Sigmoid colon (tissue), 7 donors: ENCODE results near the gene APOLD1. TPM values are rescaled to one million over a fixed set of nuclear protein-coding genes. Genes with fewer than 3 reads are reported as not detected.
"Not testable (repeated sequence)": the region's sequence is repeated elsewhere in the genome, so short reads cannot be mapped to it uniquely, and the experiment has no call there.

Experiments used
- DNase-seq: peaks from one replicate; pipeline ENCODE4 v3.0.0-alpha.2; 2019
- H3K27ac ChIP-seq, 4 donors: fragments of 200-600 bp; sonication (generic); one replicate each; pipeline ENCODE4 v1.5.1; 2016 to 2019; ENCODE audit warnings: mild to moderate bottlenecking in 1 of 4
- H3K27me3 ChIP-seq, 3 donors: fragments of 200-600 bp; sonication (generic); one replicate each; pipeline ENCODE4 v1.5.1; 2019; ENCODE audit warnings: mild to moderate bottlenecking in 1 of 3
- H3K36me3 ChIP-seq, 4 donors: fragments of 200-600 bp; sonication (generic); one replicate each; pipeline ENCODE4 v1.5.1; 2016 to 2019
- H3K4me1 ChIP-seq, 4 donors: fragments of 200-600 bp; sonication (generic); one replicate each; pipeline ENCODE4 v1.5.1; 2017 to 2019
- H3K4me3 ChIP-seq, 4 donors: fragments of 200-600 bp; sonication (generic); one replicate each; pipeline ENCODE4 v1.5.1; 2017 to 2019; ENCODE audit warnings: mild to moderate bottlenecking in 2 of 4, moderate library complexity in 1 of 4
- H3K9me3 ChIP-seq, 4 donors: fragments of 200-600 bp in 3 of 4; sonication (generic) in 3 of 4; one replicate each; pipeline versions ENCODE4 v1.5.1 to v1.6.1; 2013 to 2019
- CTCF ChIP-seq, 4 experiments: fragments of 450-650 bp in 3 of 4; fragments of 200-600 bp in 1 of 4; IDR thresholded peaks; one replicate each; pipeline ENCODE4 v1.5.1; 2016 to 2019; ENCODE audit warnings: antibody characterized with exemption in 4 of 4, mild to moderate bottlenecking in 3 of 4, moderate library complexity in 2 of 4
- EP300 ChIP-seq, 4 donors: sonication (generic); formaldehyde crosslinking; IDR thresholded peaks; one replicate each; pipeline ENCODE4 v1.6.1; 2017; ENCODE audit warnings: antibody characterized with exemption in 4 of 4
- POLR2A ChIP-seq, 2 donors: fragments of 450-650 bp; IDR thresholded peaks; one replicate each; pipeline ENCODE4 v1.6.1; 2016; ENCODE audit warnings: antibody characterized with exemption in 2 of 2, mild to moderate bottlenecking in 2 of 2, moderate library complexity in 2 of 2
- POLR2AphosphoS5 ChIP-seq, 4 donors: sonication (generic); formaldehyde crosslinking; IDR thresholded peaks; one replicate each; pipeline ENCODE4 v1.6.1; 2017; ENCODE audit warnings: antibody characterized with exemption in 4 of 4
- WGBS, 2 donors: extraction: QIAGEN DNeasy Blood & Tissue Kit; methylation state at CpG; one replicate each; pipeline ENCODE4 v1.1.7; 2013; 5-methylcytosine and 5-hydroxymethylcytosine counted together
- intact Hi-C: fragments of 100-400 bp; cut with DNase I; formaldehyde crosslinking; loops from one replicate; pipeline ENCODE4 v1.15.1; 2023
- polyA plus RNA-seq, 3 donors: library from polyadenylated mRNA; stranded (reverse); fragments of 200-250 nt; gene quantifications; one replicate each; pipeline ENCODE4 v1.2.3, GENCODE V29; 2013
- small RNA-seq, 3 donors: library from RNA; depleted of rRNA; stranded (forward); fragments of <200 nt; gene quantifications; one replicate each; pipeline ENCODE3, GENCODE V24; 2016
- total RNA-seq, 4 donors: library from RNA; depleted of rRNA; stranded (reverse); fragments of >200 nt; gene quantifications; one replicate each; pipeline ENCODE4 v1.1.0, GENCODE V29; 2016
- donor health status: healthy with polysubstance abuse.
- donor health status: Bipolar disorder and iron deficiency.
- donor health status: healthy.

APOLD1 gene
- total and polyA plus RNA-seq, 7 donors = 0.46 to 24.8 (median 13.9) TPM

DNA sequence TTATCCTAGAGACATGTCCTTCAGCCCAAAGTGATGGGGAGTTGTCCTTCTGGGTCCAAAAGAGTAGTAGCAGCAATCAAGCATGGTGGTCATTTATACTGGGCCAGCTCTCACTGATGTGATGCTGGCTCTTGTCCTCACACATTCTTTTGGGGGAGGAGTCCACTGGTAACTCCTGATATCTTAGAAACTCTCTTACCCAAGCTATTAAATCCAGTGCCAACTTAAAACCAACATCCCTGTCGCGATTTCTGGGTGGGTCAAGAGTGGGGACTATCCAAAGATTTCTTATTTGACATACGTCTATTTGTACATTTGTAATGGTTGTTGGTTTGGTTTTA is 52.3 kb downstream of the APOLD1 start:
- WGBS, 2 donors = 64 to 82% methylated on average over 3 of the region's 3 CpGs
- H3K9me3 ChIP-seq = no peaks in the 10 kb centered on the region

GRCh38 chr12:12839003-12839395 is 53.5 kb downstream of the APOLD1 start:
- peaks cover 0 to 4% (median 0%) of the 10 kb centered on the region in 4 donors for H3K4me1 ChIP-seq
- H3K27me3 ChIP-seq = no peaks in the 10 kb centered on the region
- 52 to 67% methylated on average over 1 of the region's 1 CpG for WGBS, 2 donors
- no peak for DNase-seq
- no peak for TF ChIP-seq EP300 (IDR thresholded peaks at IDR 0.05)
- no peak for TF ChIP-seq POLR2AphosphoS5 (IDR thresholded peaks at IDR 0.05)
- TF ChIP-seq POLR2A (IDR thresholded peaks at IDR 0.05) = no peak
- TF ChIP-seq CTCF (IDR thresholded peaks at IDR 0.05) = no peak
- no peak overlapping the region for H3K4me3 ChIP-seq
- no peak overlapping the region for H3K27ac ChIP-seq
- H3K36me3 ChIP-seq = peaks cover 0 to 3% (median under 1%) of the 10 kb centered on the region in 4 donors
- no peaks in the 10 kb centered on the region for H3K9me3 ChIP-seq
- intact Hi-C loops = no loop called here

More for the DNA sequence above, 52.3 kb downstream of the APOLD1 start:
- Histone ChIP-seq H3K4me1 (peaks cover 0 to 4% (median 0%) of the 10 kb centered on the region in 4 donors), H3K27me3 (no peaks in the 10 kb centered on the region), H3K36me3 (peaks cover 0 to 15% (median 12%) of the 10 kb centered on the region in 4 donors), H3K4me3 (no peak overlapping the region), H3K27ac (no peak overlapping the region)
- no peak for DNase-seq
- TF ChIP-seq CTCF (IDR thresholded peaks at IDR 0.05) (no peak), POLR2AphosphoS5 (IDR thresholded peaks at IDR 0.05) (no peak), EP300 (IDR thresholded peaks at IDR 0.05) (no peak), POLR2A (IDR thresholded peaks at IDR 0.05) (no peak)
- intact Hi-C loops = no loop called here

GRCh38 chr12:12839439-12839838 is 54.0 kb downstream of the APOLD1 start:
- 62 to 85% methylated on average over 10 of the region's 10 CpGs for WGBS, 2 donors
- intact Hi-C loops, H3K36me3 ChIP-seq, H3K4me3 ChIP-seq, H3K4me1 ChIP-seq, H3K27ac ChIP-seq, H3K27me3 ChIP-seq, H3K9me3 ChIP-seq, DNase-seq: not testable (repeated sequence)

- H3K27ac ChIP-seq = no peak overlapping the region
- H3K27me3 ChIP-seq = no peaks in the 10 kb centered on the region
- TF ChIP-seq POLR2A (IDR thresholded peaks at IDR 0.05) = no peak
- no peak for TF ChIP-seq POLR2AphosphoS5 (IDR thresholded peaks at IDR 0.05)
- no peak for TF ChIP-seq EP300 (IDR thresholded peaks at IDR 0.05)
- 14 to 53% methylated on average over 5 of the region's 5 CpGs for WGBS, 2 donors
- DNase-seq = no peak
- intact Hi-C loops = no loop called here
- no peak overlapping the region for H3K4me3 ChIP-seq
- H3K9me3 ChIP-seq = no peaks in the 10 kb centered on the region
- H3K4me1 ChIP-seq = peaks cover 0 to 4% (median 0%) of the 10 kb centered on the region in 4 donors
- no peaks in the 10 kb centered on the region for H3K36me3 ChIP-seq
Observed at GRCh38 chr12:12839873-12840579, 54.6 kb downstream of the APOLD1 start.

DNA sequence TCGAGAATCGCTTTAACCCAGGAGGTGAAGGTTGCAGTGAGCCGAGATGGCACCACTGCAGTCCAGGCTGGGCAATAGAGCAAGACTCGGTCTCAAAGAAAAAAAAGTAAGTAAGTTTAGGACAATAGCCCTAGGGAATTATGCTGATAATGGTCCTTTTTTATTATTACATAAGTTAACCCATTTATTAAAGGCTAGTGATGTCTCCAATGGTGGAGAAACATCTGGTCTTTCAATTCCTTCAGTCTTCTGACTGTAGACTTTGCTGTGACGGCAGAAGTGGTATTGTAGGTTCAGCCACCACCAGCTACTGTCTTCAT is 55.1 kb downstream of the APOLD1 start:
- Histone ChIP-seq H3K4me3 (no peak overlapping the region), H3K27ac (no peak overlapping the region), H3K36me3 (no peaks in the 10 kb centered on the region), H3K27me3 (no peaks in the 10 kb centered on the region), H3K4me1 (peaks cover 0 to 4% (median 0%) of the 10 kb centered on the region in 4 donors), H3K9me3 (no peaks in the 10 kb centered on the region)
- no peak for DNase-seq
- TF ChIP-seq POLR2AphosphoS5 (IDR thresholded peaks at IDR 0.05) = no peak
- TF ChIP-seq POLR2A (IDR thresholded peaks at IDR 0.05) = no peak
- no peak for TF ChIP-seq EP300 (IDR thresholded peaks at IDR 0.05)
- TF ChIP-seq CTCF (IDR thresholded peaks at IDR 0.05) = no peak
- WGBS, 2 donors = 80 to 92% methylated on average over 5 of the region's 5 CpGs
- intact Hi-C loops = no loop called here

Small RNA genes within 50 kb of the gene (small RNA-seq; reads per million reads assigned to genes)
- gene AC007215.1 (0 reads per million in 3 donors), gene MIR613 (0 reads per million in 3 donors)

Other genes with a start within 250 kb of the APOLD1 start
- 10 to 100 TPM in 3 of 4 donors, 1 to 10 TPM in 1; 8.6 to 13.8 (median 11.2) TPM for gene DUSP16, start 222.8 kb upstream of the APOLD1 start, total RNA-seq
- 10 to 100 TPM; 13.8 to 27.3 (median 21.1) TPM for gene DUSP16, start 222.8 kb upstream of the APOLD1 start, polyA plus RNA-seq
- 10 to 100 TPM; 35.0 to 59.9 (median 46.5) TPM for gene CREBL2, start 173.8 kb upstream of the APOLD1 start, total RNA-seq
- gene CREBL2, start 173.8 kb upstream of the APOLD1 start, polyA plus RNA-seq = 10 to 100 TPM; 19.0 to 37.8 (median 33.8) TPM
- under 1 TPM in 1 of 4 donors, not detected in 3; 0.36 TPM for gene GPR19, start 89.5 kb upstream of the APOLD1 start, total RNA-seq
- under 1 TPM in 1 of 3 donors, not detected in 2; 0.98 TPM for gene GPR19, start 89.5 kb upstream of the APOLD1 start, polyA plus RNA-seq
- gene CDKN1B, start 68.3 kb upstream of the APOLD1 start, total RNA-seq = 100 to 1,000 TPM in 1 of 4 donors, 10 to 100 TPM in 3; 52.5 to 106 (median 81.3) TPM
- gene CDKN1B, start 68.3 kb upstream of the APOLD1 start, polyA plus RNA-seq = 10 to 100 TPM; 36.8 to 47.1 (median 43.8) TPM
- 10 to 100 TPM; 42.9 to 56.9 (median 49.7) TPM for gene DDX47, start 27.7 kb downstream of the APOLD1 start, total RNA-seq
- gene DDX47, start 27.7 kb downstream of the APOLD1 start, polyA plus RNA-seq = 10 to 100 TPM; 22.8 to 33.3 (median 26.1) TPM
- 10 to 100 TPM in 1 of 4 donors, 1 to 10 TPM in 3; 2.1 to 11.4 (median 2.8) TPM for gene GPRC5A, start 105.9 kb downstream of the APOLD1 start, total RNA-seq
- 10 to 100 TPM; 13.8 to 75.5 (median 30.5) TPM for gene GPRC5A, start 105.9 kb downstream of the APOLD1 start, polyA plus RNA-seq
- gene GPRC5D, start 166.5 kb downstream of the APOLD1 start, total RNA-seq = not detected
- under 1 TPM in 1 of 3 donors, not detected in 2; 0.16 TPM for gene GPRC5D, start 166.5 kb downstream of the APOLD1 start, polyA plus RNA-seq
- gene HEBP1, start 214.6 kb downstream of the APOLD1 start, total RNA-seq = 10 to 100 TPM; 32.1 to 54.8 (median 38.2) TPM
- 10 to 100 TPM; 44.9 to 85.8 (median 60.7) TPM for gene HEBP1, start 214.6 kb downstream of the APOLD1 start, polyA plus RNA-seq